T-helper 2 cell (primary cell): Measurements from ENCODE around the gene RCE1.

Experiments
- DNase-seq, 5 experiments: peaks; one replicate each; pipeline versions ENCODE4 v3.0.0 to v3.0.0-alpha.2; 2012 to 2022

Gene RCE1

DNA sequence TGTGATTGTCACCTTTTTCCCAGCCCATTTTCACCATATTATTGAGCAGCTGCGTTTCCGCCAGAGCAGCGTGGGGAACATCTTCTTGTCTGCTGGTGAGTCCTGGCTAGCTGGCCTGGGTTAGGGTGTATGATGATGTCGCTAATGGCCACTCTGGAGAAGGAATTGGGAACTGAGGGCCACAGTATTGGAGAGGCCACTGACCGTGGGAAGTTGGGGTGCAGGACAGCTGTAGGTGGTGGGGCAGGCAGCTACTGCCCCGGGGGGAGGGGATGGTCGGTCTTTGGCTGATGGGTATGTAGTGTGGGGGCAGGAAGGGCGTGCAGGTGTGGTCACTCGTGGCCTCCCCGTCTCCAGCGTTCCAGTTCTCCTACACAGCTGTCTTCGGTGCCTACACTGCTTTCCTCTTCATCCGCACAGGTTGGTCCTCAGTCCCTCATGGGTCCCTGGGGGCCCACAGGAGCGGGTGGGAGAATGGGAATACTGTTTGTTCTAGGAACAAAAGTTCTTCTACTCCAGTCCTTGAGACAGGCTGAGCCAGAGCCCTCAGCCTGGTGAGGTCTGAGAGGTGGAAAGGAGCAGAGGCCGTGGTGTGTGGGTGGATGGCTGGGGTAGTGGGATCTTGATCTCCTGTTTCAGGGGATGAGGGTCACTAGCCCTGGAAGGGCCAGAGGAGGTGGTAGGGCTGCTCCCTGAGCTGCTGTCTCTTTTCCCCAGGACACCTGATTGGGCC lies 2.1 kb downstream of the RCE1 start:
- no peak for DNase-seq

DNA sequence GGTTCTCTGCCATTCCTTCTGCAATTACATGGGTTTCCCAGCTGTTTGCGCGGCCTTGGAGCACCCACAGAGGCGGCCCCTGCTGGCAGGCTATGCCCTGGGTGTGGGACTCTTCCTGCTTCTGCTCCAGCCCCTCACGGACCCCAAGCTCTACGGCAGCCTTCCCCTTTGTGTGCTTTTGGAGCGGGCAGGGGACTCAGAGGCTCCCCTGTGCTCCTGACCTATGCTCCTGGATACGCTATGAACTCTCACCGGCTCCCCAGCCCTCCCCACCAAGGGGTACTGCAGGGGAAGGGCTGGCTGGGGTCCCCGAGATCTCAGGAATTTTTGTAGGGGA lies 2.6 kb downstream of the RCE1 start:
- DNase-seq: no peak

DNA sequence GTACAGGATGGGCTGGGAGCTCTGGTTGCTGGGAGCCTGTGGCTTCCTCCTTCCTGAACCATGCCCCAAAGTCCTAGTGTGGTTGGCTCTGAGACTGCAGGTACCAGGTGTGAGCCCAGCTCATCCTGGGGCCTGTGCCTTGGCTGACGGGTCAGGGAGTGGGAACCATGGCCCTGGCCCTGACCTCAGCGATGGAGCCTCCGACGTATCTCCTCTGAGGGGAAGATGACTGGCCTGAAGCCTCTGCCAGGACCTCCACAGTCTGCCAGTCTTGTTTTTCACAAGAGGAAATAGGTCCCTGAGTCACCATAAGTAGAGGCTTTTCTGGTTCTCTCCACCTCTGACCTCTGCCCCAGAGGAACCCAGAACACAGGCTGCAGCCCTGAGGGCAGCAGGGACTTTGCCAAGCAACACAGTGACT lies 3.4 kb downstream of the RCE1 start:
- no peak for DNase-seq

DNA sequence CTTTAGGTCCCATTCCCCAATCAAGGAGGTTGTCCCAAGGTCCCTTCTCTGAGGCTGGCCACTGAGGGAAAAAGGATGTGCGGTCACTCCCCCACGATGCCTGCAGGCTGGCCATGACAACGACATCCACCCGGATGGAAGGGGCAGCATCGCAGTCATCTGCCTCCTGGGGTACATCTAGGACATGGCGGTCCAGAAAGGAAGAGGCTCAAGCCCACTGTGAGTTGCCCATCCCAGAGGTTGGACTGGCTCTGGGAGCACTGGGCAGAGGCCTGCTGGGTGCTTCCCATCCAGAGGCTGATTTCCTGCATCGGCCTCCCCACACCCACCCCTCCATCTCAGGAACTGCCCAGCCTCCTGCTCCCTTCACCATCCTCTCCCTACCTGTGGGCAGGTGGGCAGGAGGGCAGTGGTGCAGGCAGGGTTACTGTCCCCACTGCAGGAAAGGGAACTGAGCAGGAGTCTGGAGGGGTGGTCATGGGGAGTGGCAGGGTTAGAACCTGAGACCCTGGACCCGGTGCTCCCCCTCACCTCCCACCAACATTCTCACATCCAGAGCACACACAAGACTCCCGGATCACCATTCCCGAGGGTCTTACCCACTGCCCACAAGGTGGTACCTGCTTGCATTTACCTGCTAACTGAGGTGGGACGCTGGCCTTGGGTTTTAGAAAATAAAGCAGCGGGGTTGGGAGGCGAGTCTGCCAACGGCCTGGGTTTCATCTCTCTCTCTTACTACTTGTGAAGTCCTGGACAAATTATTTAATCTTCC lies 4.4 kb downstream of the RCE1 start:
- no peak for DNase-seq

DNA sequence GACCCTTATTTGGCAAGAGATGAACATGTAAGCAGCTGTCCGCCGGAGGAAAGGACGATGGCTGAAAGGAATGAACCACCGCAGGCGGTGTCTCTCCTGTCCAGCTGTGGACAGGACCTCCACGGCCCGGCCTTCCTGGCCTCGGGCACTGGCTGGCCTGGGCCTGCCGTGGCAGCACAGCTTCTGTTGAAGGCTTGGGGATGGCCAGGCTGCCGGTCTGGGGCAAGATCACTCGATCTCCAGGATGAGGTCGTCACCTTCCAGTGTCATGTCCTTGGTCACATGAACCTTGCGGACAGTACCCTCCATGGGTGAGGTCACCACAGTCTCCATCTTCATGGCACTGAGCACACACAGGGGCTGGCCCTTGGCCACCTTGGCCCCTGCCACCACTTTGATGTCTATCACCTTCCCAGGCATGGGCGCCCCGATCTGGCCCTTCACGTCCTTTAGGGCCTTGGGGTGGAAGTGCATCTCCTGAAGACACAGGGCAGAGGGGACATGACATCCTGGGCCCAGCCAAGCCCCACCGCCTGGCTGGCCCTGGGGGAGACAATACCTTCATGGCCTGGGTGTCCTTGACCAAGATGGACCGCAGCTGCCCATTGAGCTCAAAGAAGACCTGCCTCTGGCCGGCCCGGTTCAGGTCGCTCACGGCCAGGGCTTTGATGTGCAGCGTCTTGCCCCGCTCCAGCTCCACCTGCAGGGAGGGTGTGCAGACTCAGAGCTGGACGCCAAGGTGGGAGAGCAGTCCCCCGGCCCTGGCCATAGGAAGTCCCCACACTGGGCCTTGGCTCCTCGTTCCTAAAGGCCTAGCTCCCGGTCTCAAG lies 5.6 kb downstream of the RCE1 start:
- DNase-seq: no peak

DNA sequence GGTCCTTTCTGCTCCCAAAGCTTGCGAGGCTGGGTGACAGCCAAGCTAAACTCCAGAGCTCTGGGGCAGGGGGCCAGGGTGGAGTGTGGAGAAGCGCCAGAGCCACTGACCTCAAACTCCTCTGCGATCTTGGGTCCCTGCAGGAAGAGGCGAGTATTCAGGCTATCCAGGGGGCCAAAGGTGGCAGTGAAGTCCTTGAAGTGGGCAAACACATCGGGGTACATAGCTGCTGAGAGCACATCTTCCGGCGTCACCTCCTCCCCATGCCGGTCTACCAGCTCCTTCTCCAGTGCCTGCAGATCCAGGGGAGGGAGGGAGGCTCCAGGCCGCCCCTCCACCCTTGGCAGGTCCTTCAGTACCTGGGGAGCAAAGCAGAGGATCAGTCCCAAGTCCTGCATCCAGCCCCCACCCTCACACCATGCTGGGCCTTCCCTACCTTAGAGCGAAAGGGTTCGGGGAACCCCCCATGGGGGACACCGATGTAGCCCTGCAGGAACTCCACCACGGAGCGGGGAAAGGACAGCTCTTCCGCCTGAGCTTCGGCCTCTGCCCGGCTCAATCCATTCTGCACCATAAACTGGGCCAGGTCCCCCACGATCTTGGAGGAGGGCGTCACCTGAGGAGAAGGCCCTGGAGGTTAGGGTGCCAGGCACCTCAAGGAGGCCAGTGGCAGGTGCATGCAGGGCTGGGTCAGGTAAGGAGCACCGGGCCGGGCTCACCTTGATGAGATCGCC lies 6.4 kb downstream of the RCE1 start:
- DNase-seq: no peak

DNA sequence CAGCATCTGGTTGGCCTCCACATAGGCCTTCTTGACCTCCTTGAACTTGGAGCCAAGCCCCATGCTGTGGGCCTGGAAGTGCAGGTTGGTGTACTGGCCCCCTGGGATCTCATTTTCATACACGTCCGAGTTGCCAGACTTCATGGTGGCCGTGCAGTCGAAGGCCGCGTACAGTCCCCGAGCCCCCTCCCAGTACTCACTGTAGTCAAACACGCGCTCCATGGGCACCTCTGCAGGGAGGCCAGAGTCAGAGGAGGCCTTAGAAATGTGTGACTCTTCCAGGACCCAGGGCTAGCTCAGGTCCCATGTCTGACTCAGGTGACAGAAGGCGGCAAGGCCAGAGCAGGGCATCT lies 7.0 kb downstream of the RCE1 start:
- no peak for DNase-seq

DNA sequence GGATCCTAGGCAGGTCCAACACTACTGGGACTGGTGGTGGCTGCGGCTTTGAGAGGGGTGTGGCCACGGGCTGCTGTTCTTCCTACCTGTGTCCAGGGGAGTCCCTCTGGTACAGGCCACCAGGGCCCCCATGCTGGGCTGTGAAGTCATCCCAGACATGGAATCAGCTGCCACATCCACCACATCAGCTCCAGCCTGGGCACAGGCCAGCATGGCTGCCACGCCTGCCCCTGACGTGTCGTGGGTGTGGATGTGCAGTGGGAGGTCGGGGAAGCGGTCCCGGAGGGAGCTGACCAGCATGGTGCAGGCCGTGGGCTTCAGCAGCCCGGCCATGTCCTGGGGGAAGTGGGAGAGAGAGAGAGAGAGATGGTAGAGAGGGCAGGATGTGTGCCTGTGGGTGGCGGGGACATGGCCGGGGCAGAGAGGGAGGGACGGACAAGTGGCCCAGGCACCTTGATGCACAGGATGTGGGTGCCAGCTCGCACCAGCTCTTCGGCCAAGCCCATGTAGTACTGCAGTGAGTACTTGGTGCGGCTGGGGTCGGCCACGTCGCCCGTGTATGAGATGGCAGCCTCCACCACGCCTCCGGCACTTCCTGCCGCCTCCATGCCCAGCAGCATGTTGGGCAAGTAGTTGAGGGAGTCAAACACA lies 7.5 kb downstream of the RCE1 start:
- DNase-seq: no peak

DNA sequence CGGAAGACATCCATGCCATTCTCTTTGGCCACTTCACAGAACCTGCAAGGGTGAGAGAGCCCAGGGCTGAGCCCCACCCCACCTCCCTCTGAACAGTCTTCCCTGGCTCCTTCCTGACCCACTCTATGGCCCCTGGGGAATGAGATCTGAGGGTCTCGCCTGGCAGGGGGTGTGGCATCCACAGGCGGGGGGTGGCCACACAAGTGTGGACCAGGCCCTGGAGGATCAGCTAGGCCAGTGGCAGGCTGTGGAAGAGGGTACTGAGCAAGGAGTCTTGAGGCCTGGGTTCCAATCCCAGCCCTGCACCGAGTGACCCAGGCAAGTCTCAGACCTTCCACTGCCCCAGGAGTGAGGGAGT lies 8.0 kb downstream of the RCE1 start:
- no peak for DNase-seq

DNA sequence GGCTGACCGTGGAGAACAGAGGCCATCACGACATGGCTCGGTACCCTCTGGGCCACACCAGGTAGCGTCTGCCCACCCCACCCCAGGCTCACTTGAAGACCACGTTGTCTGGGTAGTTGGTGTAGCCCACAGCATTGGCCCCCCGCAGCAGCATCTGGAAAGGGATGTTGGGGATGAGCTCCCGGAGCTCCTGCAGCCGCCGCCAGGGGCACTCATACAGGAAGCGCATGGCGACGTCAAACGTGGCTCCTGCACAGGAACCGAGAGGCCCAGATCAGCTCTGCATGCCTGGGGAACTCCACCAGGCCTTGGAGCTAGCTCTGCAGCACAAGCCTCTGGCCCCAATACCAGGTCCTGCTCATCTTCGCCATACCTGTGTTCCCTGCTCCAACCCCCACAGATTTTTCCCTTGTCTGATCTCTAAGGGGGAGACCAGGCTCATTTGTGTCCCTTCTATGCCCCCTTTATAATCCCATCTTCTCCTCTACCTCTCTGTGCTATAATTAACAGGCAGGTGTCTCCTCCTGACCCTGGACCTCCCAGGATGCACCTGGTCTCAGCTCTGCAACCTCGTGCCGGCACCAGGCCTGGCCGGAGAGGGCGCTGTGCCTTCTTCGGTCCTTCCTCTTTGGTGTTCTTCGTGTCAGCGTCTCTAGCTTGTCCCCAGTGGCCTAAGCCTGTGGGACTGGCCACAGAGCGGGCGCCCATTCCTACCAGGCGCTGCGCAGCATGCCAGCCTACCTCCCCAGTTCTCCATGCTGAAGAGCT lies 8.6 kb downstream of the RCE1 start:
- DNase-seq: peak in 1 of 5 experiments; percentile 68

DNA sequence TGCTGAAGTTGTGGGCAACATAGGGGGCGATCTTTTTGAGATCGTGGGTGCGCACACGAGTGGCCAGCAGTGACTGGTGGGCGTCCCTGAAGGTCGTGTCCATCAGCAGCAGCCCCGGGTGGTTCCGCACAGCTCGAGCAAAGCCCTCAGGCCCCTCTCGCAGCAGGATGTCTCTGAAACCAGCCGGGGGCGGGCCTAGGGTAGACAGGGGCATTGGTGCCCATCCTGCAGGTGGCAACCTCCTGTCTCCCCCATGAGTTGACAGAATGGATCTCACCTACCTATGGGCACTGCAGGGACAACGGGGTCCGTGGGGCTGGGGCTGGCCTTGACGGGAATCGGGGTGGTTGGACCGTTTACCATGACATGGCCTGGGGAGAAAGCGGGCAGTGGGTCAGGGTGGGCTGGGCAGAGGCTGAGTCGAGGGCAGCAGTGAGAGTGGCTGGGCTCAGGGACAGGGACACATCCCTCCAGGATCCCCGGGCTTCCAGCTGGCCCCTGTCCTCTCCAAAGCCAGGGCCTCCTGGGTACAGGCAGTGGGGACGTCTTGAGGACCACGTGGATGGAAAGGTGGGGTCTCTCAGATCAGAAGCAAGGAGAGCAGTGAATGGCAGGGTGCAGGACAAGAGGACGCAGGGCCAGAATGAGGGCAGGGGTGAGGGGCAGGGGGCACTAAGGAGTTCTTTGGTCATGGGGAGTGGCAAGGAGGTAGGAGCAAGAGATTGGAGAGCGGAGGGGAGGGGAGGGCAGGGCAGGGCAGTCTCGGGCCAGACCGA lies 9.4 kb downstream of the RCE1 start:
- DNase-seq: no peak

DNA sequence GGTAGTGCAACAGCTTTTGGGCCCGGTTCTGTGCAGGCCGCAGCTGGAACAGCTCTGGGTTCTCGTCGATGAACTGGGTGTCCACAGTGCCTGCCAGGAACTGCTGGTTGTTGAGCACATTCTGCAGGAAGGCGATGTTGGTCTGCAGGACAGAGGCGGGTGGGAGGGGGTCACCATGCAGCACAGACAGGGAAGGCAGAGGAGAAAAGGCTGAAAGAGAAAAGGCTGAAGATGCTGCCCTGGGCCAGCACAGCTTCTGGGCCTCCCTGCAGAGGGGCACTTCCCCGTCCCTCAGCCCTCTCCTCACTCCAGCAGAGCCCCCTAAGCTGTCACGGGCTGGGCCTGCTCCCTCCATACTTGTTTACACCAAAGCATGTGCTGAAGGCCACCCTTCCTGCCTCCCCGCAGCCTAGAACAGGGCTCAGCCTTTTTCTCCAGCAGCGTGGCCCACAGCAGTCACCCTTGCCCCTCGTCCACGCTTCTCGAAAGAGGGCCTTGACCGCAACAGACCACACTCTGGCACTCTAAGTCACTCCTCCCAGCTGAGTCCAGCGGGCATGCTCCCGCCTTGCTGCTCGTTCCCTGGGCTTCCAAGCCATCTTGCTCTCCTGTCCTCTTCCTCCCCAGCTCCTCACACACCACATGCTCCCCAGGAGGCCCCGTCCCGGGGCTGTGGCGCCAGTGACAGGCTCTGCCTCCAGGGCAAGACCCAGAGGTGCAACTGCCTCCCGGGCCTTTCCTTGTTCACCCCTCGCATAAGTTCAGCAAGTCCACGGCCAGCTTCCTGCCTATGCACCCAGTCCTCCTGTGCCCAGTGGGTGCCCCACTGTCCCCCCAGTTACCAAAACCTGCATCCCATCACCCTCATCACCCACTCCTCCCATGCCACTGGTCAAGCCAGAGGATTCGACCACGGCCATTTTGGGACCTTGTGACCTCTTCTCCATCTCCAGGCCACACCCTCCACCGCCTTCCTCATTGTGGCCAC lies 10.3 kb downstream of the RCE1 start:
- no peak for DNase-seq

DNA sequence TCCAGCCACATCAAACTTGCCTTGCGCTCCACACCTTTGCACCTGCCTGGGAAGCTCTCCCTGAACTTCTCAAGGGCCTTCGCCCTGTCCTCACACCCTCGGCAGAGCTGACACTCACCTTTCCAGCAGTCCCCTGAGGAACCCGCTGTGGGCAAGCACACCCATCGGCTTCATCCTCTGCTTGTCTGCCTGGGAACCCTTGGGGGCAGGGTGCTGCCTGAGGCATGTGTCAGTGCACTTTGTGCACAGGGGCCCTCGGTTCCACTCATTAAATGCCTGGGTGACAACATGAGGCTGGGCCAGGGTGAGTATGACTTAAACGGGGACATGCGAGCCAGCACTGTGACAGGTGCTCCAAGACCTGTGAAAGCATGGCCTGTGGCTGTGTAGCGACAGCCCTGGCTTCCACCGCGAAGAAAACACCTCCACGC lies 11.0 kb downstream of the RCE1 start:
- no peak for DNase-seq

DNA sequence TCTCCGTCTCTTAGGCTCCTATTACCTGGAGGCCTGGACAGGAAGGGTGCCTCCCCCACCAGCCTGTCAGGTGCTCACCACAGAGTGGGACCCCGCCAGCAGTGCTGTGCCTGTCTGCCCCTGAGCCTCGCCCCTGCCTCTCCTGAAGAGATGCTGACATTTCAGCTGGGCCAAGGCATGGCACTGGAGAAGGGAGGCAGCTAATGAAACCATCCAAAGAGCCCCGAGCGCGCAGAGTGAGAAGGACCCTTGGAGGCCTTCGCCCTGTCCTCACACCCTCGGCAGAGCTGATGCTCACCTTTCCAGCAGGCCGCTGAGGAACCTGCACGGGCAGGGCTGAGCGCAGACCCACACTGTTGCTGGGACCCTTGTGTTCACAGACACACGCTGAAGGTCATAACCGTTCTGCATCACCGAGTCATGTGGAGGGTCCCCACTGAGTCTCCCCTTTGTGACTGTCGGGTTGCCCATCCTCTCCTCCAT lies 11.5 kb downstream of the RCE1 start:
- DNase-seq: no peak

DNA sequence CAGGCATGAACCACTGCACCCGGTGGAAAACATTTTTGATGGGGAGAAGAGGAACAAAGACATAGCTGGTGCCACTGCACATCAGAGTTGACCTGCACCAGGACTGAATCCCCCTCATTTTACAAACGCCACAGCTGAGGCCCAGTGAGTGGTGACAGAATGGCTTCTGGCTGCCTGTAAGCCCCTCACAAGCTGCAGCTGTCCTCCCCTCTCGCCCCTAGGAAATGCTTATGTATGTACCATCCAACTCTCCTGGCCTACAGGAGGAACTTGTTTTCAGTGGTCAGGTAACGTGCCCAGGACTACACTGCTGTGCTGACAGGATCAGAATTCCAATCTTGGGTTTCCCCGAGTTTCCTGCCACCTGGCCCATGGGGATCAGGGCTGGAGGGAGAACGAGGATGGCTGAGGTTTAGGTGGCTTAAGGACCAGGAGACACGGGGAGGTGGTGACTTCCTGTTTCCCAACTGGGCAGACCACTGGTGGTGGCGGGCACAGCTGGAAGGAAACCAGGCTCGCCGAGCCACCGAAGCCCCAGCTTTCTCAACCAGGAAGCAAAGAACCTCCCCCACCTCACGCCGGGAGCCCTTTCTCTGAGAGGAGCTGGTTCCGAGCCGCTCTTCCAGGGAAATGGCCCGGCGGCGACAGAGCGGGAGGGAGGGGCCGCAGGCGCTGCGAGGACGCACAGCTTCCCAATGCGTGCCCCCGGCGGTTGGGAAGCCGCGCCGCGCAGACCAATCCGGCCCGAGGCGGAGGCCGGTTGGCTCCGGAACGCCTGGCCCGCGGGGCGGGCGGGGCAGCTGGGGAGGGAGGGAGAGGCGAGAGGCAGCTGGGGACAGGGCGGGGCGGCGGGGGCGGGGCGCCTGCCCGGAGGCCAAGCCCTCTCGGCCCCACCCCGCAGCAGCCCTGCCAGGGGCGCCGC lies 12.6 kb downstream of the RCE1 start:
- peak; percentile 65 to 89 (median 76) for DNase-seq

DNA sequence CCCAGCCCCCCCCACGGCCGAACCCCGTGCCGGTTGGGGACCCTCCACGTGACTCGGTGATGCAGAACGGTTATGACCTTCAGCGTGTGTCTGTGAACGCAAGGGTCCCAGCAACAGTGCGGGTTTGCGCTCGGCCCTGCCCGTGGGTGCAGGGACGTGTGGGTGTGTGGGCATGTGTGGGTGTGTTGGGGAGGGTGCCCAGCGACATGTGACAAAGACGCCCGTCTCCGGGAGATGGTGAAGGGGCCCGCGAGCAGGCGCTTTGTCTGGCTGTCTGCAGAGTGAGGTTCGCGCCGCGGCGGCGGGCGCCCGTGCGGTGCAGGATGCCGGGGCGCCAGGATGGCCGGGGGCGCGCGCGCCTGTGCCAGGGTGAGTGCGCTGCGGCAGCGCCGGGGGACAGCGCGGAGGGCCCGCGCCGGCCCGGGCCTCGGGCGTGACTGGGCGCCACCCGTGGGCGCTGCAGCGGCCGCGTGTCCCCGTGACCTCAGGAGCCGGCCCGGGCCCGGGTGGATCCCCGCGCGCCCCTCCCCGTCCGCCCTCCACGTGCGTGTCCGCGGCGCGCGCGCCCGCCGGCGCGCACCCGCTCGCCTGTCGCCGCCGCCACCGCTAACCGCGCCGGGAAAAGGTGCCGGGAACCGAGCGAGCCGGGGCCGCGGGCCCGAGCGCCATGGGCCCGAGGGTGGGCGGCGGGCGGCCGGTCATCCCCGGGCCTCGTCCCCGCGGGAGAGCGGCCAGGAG lies 13.4 kb downstream of the RCE1 start, which contains the start of gene LRFN4:
LRFN4 (plus strand) TSS at position 569 of the 738 bp plus-strand sequence. CDS start 681 bp downstream, outside the sequence.
- DNase-seq: peak in 4 of 5 experiments; percentile 40 to 77 (median 70)

DNA sequence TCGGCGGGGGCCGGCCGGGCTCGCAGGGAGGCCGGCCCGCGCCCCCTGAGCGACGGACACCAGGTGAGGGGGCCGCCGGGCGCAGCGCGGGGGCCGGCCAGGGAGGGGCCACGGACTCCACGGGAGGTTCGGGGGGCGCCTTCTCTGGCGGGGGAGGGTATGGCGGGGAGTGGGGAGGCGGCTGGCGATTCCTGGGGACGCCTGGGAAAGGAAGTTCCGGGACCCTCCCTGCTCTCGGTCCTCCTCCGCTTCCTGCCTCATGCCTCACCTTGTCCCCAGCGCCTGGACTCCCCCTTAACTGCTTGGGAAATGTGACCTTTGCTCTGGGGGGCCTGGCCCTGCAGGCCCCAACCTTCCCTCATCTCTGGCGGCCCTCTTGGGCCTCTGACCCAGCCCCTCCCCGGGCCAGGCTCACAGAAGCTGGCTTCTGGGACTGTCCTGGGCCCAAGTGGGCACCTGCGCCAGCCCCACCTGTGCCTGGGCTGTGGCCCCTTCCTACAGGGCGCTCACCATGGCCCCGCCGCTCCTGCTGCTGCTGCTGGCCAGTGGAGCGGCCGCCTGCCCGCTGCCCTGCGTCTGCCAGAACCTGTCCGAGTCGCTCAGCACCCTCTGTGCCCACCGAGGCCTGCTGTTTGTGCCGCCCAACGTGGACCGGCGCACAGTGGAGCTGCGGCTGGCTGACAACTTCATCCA lies 14.1 kb downstream of the RCE1 start:
- DNase-seq: no peak
